Measurements from ENCODE around the gene MYL4.

The MYL4 gene

GRCh38 chr17:47244697-47245096, 35.5 kb downstream of the MYL4 start:
- H3K4me2 ChIP-seq (ENCODE audit: low read length), result peak overlapping the region; percentile 32; the same call in 1 of the 2 replicates
- H3K79me2 ChIP-seq (ENCODE audit: insufficient read depth, low read length), result no peaks in the 10 kb centered on the region
- no peak overlapping the region for H2AFZ ChIP-seq (ENCODE audit: low read length)
- H3F3A ChIP-seq (ENCODE audit: insufficient read depth, low read length), result no peaks in the 10 kb centered on the region
- no peaks in the 10 kb centered on the region for H4K20me1 ChIP-seq (ENCODE audit: insufficient read depth, low read length)
- H3K9me3 ChIP-seq (ENCODE audit: low read length), result no peaks in the 10 kb centered on the region
- peak overlapping the region; percentile 3 for H3K4me3 ChIP-seq (ENCODE audit: low read depth, low read length, poor library complexity, severe bottlenecking)
- H3K9ac ChIP-seq (ENCODE audit: low read length), result no peak overlapping the region; the same call in 1 of the 2 replicates
- H3K27me3 ChIP-seq (ENCODE audit: insufficient read depth, low read length), result no peaks in the 10 kb centered on the region
- peak overlapping the region; percentile 60 for H3K27ac ChIP-seq (ENCODE audit: low read depth, low read length, poor library complexity, severe bottlenecking)
- H3K4me1 ChIP-seq (ENCODE audit: insufficient read depth, low read length, severe bottlenecking), result peaks cover 38% of the 10 kb centered on the region
- H3K36me3 ChIP-seq (ENCODE audit: insufficient read depth, low read length), result no peaks in the 10 kb centered on the region
- TF ChIP-seq CTCF (IDR thresholded peaks at IDR 0.05; ENCODE audit: low read length) (no peak), EZH2 (IDR thresholded peaks at IDR 0.05; ENCODE audit: borderline replicate concordance, low read length) (no peak)
- no peaks in the 10 kb centered on the region for H3K9me2 ChIP-seq (ENCODE audit: low read depth, low read length)

DNA sequence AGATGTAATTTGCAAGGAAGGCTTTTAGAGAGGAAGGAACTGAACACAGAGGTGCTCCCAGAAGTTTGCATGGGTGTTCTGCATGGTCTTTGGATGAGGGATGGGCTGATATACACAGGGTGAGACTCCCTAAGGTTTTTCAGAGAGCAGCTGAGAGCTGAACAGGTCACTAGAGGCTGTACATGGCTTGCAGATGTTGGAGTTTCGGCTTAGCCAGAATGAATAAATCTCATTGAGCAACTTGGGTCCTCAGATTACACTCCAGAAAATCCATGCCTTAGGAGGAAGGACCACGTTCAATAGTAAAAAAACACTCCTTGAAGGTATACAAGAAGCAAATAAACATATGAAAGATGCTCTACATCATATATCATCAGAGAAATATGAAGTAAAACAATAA, 37.0 kb downstream of the MYL4 start:
- H3K9me2 ChIP-seq (ENCODE audit: low read depth, low read length), result no peaks in the 10 kb centered on the region
- H3K9me3 ChIP-seq (ENCODE audit: low read length), result no peaks in the 10 kb centered on the region
- H3K36me3 ChIP-seq (ENCODE audit: insufficient read depth, low read length), result no peaks in the 10 kb centered on the region
- H3K27me3 ChIP-seq (ENCODE audit: insufficient read depth, low read length), result no peaks in the 10 kb centered on the region
- H3K79me2 ChIP-seq (ENCODE audit: insufficient read depth, low read length), result no peaks in the 10 kb centered on the region
- no peak overlapping the region for H3K4me2 ChIP-seq (ENCODE audit: low read length)
- no peak overlapping the region for H3K27ac ChIP-seq (ENCODE audit: low read depth, low read length, poor library complexity, severe bottlenecking)
- H3K9ac ChIP-seq (ENCODE audit: low read length), result no peak overlapping the region
- TF ChIP-seq EZH2 (IDR thresholded peaks at IDR 0.05; ENCODE audit: borderline replicate concordance, low read length) (no peak), CTCF (IDR thresholded peaks at IDR 0.05; ENCODE audit: low read length) (no peak)
- H3K4me1 ChIP-seq (ENCODE audit: insufficient read depth, low read length, severe bottlenecking), result peaks cover 25% of the 10 kb centered on the region
- no peak overlapping the region for H2AFZ ChIP-seq (ENCODE audit: low read length)
- no peak overlapping the region for H3K4me3 ChIP-seq (ENCODE audit: low read depth, low read length, poor library complexity, severe bottlenecking)
- H3F3A ChIP-seq (ENCODE audit: insufficient read depth, low read length), result no peaks in the 10 kb centered on the region
- H4K20me1 ChIP-seq (ENCODE audit: insufficient read depth, low read length), result no peaks in the 10 kb centered on the region

DNA sequence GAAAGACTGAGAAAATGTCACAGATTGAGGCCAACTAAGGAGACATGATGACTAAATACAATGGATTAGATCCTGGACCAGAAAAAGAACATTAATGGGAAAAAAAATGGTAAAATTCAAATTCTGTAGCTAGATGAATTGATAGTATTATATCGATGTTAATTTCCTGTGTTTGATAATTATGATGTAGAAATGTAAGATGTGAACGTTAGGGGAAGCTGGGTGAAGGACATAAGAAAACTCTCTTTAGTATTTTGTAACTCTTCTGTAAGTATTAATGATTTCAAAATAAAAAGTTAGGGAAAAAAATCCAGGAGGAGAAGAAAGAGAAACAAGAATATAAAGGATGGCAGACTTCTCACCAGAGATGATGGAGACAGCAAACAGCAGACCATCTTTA, 41.7 kb downstream of the MYL4 start:
- Histone ChIP-seq H4K20me1 (ENCODE audit: insufficient read depth, low read length) (no peaks in the 10 kb centered on the region), H3K4me2 (ENCODE audit: low read length) (no peak overlapping the region), H3K27me3 (ENCODE audit: insufficient read depth, low read length) (no peaks in the 10 kb centered on the region), H3K36me3 (ENCODE audit: insufficient read depth, low read length) (no peaks in the 10 kb centered on the region), H3K79me2 (ENCODE audit: insufficient read depth, low read length) (no peaks in the 10 kb centered on the region), H3K27ac (ENCODE audit: low read depth, low read length, poor library complexity, severe bottlenecking) (no peak overlapping the region), H3K9ac (ENCODE audit: low read length) (no peak overlapping the region), H2AFZ (ENCODE audit: low read length) (no peak overlapping the region), H3K4me3 (ENCODE audit: low read depth, low read length, poor library complexity, severe bottlenecking) (no peak overlapping the region), H3K9me3 (ENCODE audit: low read length) (no peaks in the 10 kb centered on the region), H3F3A (ENCODE audit: insufficient read depth, low read length) (no peaks in the 10 kb centered on the region), H3K9me2 (ENCODE audit: low read depth, low read length) (no peaks in the 10 kb centered on the region), H3K4me1 (ENCODE audit: insufficient read depth, low read length, severe bottlenecking) (peaks cover 12% of the 10 kb centered on the region)
- TF ChIP-seq EZH2 (IDR thresholded peaks at IDR 0.05; ENCODE audit: borderline replicate concordance, low read length) (no peak), CTCF (IDR thresholded peaks at IDR 0.05; ENCODE audit: low read length) (no peak)
